Gastrocnemius medialis (tissue), 4 donors: Measurements from ENCODE around the gene ESR1. TPM values are rescaled to one million over a fixed set of nuclear protein-coding genes. Genes with fewer than 3 reads are reported as not detected.
"Not testable (repeated sequence)": the region's sequence is repeated elsewhere in the genome, so short reads cannot be mapped to it uniquely, and the experiment has no call there.

ENCODE experiments used
- ATAC-seq, 2 donors: fragments of 150-250 bp; one replicate each; pipeline ENCODE4 v1.9.1; 2016
- DNase-seq, 2 donors: peaks; one replicate each; pipeline ENCODE4 v3.0.0-alpha.2; 2019
- H3K27ac ChIP-seq, 4 donors: fragments of 200-600 bp; sonication (generic); 1 replicate in 1 of 4; 2 replicates in 3 of 4; pipeline ENCODE4 v1.5.1; 2016 to 2018; ENCODE audit warnings: mild to moderate bottlenecking in 2 of 4, moderate library complexity in 1 of 4
- H3K27me3 ChIP-seq, 3 donors: fragments of 200-600 bp; sonication (generic) in 2 of 3; 1 replicate in 1 of 3; 2 replicates in 2 of 3; pipeline versions ENCODE4 v1.5.1 to v1.6.0; 2016 to 2019; ENCODE audit warnings: mild to moderate bottlenecking in 1 of 3, moderate library complexity in 1 of 3
- H3K36me3 ChIP-seq, 2 donors: fragments of 200-600 bp; sonication (generic) in 1 of 2; one replicate each; pipeline ENCODE4 v1.5.1; 2017 to 2018
- H3K4me1 ChIP-seq, 2 donors: fragments of 200-600 bp; sonication (generic) in 1 of 2; one replicate each; pipeline ENCODE4 v1.5.1; 2016 to 2017; ENCODE audit warnings: mild to moderate bottlenecking in 2 of 2
- H3K4me3 ChIP-seq, 4 donors: fragments of 200-600 bp; sonication (generic) in 3 of 4; 1 replicate in 1 of 4; 2 replicates in 3 of 4; pipeline ENCODE4 v1.5.1; 2016 to 2019; ENCODE audit warnings: mild to moderate bottlenecking in 2 of 4
- H3K9me3 ChIP-seq, 3 donors: fragments of 200-600 bp; sonication (generic) in 2 of 3; 1 replicate in 1 of 3; 2 replicates in 2 of 3; pipeline ENCODE4 v1.5.1; 2016 to 2019
- POLR2A ChIP-seq, 2 donors: fragments of 450-650 bp; IDR thresholded peaks; one replicate each; pipeline ENCODE4 v1.6.1; 2017; ENCODE audit warnings: antibody characterized with exemption in 2 of 2, mild to moderate bottlenecking in 2 of 2, moderate library complexity in 2 of 2
- in situ Hi-C, 4 donors: fragments of 200-750 bp; cut with MboI; loops; one replicate each; pipeline versions ENCODE4 v1.15.0 to v1.8.0; 2017; ENCODE audit warnings: low sequenced_read_pairs in 4 of 4
- intact Hi-C: fragments of 100-400 bp; cut with DNase I; formaldehyde crosslinking; loops from one replicate; pipeline ENCODE4 v1.15.1; 2023; ENCODE audit warnings: low total_unique reads
- total RNA-seq, 4 donors: library from RNA; depleted of rRNA; stranded (reverse); fragments of >200 nt; gene quantifications; one replicate each; pipeline versions ENCODE4 v1.1.0 to v1.2.3, GENCODE V29; 2016
- TF ChIP-seq, protein P1 (sequence below), 5 experiments: fragments of 450-650 bp in 3 of 5; fragments of 200-600 bp in 2 of 5; sonication (generic) in 2 of 5; IDR thresholded peaks in 4 of 5; conservative IDR thresholded peaks in 1 of 5; 1 replicate in 4 of 5; 2 replicates in 1 of 5; pipeline ENCODE4 v1.5.1; 2016 to 2019; ENCODE audit warnings: antibody characterized with exemption in 5 of 5, mild to moderate bottlenecking in 3 of 5, moderate library complexity in 3 of 5

Gene ESR1
- total RNA-seq, 4 donors from 2014 or later, result 0.61 to 1.1 (median 1.1) TPM

DNA sequence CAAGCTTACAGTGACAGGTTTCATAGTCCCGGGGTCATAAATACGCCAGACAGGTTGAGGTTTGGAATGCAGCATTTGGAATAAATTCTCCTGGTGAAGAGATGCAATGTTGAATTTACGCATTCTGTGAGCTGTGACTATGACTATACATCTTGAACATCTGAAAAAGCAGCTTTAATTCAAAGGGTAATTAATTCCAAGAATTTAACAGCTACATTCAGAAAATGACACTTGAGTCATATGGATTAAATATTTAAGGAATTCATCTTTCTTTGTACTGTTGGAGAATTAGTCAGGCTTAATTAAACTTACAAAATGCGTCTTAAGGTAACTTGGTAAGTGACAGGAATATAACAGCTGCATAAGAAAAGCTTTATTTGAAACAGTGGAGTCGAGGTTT, 74.7 kb downstream of the ESR1 start:
- no peaks in the 10 kb centered on the region for H3K9me3 ChIP-seq
- H3K4me3 ChIP-seq, result no peak overlapping the region
- in situ Hi-C loops, result no loop called here
- intact Hi-C loops, result no loop called here
- H3K4me1 ChIP-seq, result peaks cover 0 to 12% of the 10 kb centered on the region in 2 donors
- no peak for TF ChIP-seq POLR2A (IDR thresholded peaks at IDR 0.05)
- DNase-seq (no peak), ATAC-seq (no peak)
- no peak overlapping the region for H3K27ac ChIP-seq
- no peaks in the 10 kb centered on the region for H3K27me3 ChIP-seq
- no peaks in the 10 kb centered on the region for H3K36me3 ChIP-seq

DNA sequence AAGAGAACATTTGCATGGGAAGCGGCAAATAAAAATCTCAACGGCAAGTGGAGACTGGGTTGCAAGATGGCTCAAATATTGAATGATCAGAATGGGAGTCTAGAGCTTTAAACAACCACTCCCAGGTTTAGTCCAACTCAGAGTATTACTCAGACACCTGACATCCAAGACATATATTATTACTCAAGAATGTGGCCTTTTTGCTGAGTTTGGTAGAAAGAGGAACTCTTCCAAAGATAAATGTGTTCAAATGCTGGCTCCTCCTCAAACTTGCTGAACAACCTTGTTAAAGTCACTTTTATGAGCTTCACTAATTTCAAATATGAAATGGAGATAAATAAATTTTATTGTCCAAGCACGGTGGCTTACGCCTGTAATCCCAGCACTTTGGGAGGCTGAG, 77.8 kb downstream of the ESR1 start:
- H3K27ac ChIP-seq, result no peak overlapping the region
- H3K4me3 ChIP-seq, result no peak overlapping the region
- H3K9me3 ChIP-seq, result no peaks in the 10 kb centered on the region
- in situ Hi-C loops (no loop called here), intact Hi-C loops (no loop called here)
- no peaks in the 10 kb centered on the region for H3K36me3 ChIP-seq
- no peaks in the 10 kb centered on the region for H3K4me1 ChIP-seq
- ATAC-seq (no peak), DNase-seq (no peak)
- TF ChIP-seq POLR2A (IDR thresholded peaks at IDR 0.05), result no peak
- TF ChIP-seq, protein P1, sequence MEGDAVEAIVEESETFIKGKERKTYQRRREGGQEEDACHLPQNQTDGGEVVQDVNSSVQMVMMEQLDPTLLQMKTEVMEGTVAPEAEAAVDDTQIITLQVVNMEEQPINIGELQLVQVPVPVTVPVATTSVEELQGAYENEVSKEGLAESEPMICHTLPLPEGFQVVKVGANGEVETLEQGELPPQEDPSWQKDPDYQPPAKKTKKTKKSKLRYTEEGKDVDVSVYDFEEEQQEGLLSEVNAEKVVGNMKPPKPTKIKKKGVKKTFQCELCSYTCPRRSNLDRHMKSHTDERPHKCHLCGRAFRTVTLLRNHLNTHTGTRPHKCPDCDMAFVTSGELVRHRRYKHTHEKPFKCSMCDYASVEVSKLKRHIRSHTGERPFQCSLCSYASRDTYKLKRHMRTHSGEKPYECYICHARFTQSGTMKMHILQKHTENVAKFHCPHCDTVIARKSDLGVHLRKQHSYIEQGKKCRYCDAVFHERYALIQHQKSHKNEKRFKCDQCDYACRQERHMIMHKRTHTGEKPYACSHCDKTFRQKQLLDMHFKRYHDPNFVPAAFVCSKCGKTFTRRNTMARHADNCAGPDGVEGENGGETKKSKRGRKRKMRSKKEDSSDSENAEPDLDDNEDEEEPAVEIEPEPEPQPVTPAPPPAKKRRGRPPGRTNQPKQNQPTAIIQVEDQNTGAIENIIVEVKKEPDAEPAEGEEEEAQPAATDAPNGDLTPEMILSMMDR (IDR thresholded peaks at IDR 0.05 in 4 of 5, conservative IDR thresholded peaks at IDR 0.05 in 1 of 5), result no peak
- H3K27me3 ChIP-seq, result no peaks in the 10 kb centered on the region

DNA sequence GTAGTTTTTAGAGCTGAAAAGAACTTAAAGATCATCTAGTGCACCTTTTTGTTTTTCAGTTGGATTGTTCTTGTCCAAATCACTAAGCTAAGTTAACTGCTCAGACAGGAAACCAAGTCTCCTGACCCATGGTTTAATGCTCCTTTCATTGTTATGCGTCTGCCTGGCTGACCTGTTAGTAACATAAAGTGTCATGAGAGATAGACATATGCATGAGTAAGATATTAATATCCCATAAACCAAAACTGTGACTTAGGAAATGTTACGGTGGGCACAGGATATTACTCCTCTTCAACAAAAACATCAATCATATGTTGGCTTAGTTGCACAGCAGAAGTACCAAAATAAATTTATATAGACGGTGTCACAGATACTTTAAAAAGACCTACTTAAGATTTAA, 84.0 kb downstream of the ESR1 start:
- ATAC-seq (no peak), DNase-seq (no peak)
- no peaks in the 10 kb centered on the region for H3K36me3 ChIP-seq
- in situ Hi-C loops (no loop called here), intact Hi-C loops (no loop called here)
- H3K27ac ChIP-seq, result no peak overlapping the region
- H3K4me1 ChIP-seq, result no peaks in the 10 kb centered on the region
- no peaks in the 10 kb centered on the region for H3K27me3 ChIP-seq
- H3K9me3 ChIP-seq, result no peaks in the 10 kb centered on the region
- H3K4me3 ChIP-seq, result no peak overlapping the region
- no peak for TF ChIP-seq POLR2A (IDR thresholded peaks at IDR 0.05)

DNA sequence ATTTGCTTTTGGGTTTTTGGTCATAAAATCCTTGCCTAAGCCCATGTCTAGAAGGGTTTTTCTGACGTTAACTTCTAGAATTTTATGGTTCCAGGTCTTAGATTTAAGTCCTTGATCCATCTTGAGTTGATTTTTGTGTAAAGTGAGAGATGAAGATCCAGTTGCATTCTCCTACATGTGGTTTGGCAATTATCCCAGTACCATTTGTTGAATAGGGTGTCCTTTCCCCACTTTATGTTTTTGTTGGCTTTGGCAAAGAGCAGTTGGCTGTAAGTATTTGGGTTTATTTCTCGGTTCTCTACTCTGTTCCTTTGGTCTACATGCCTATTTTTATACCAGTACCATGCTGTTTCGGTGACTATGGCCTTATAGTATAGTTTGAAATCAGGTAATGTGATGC, 86.9 kb downstream of the ESR1 start:
- in situ Hi-C loops, H3K36me3 ChIP-seq, H3K27ac ChIP-seq, H3K4me3 ChIP-seq, intact Hi-C loops, H3K27me3 ChIP-seq, H3K4me1 ChIP-seq, DNase-seq, ATAC-seq, H3K9me3 ChIP-seq: not testable (repeated sequence)

DNA sequence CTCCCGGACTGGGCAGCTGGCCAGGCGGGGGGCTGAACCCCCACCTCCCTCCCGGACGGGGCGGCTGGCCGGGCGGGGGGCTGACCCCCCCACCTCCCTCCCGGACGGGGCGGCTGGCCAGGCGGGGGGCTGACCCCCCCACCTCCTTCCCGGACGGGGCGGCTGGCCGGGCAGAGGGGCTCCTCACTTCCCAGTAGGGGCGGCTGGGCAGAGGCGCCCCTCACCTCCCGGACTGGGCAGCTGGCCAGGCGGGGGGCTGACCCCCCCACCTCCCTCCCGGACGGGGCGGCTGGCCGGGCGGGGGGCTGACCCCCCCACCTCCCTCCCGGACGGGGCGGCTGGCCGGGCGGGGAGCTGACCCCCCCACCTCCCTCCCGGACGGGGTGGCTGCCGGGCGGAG, 91.7 kb downstream of the ESR1 start:
- H3K27ac ChIP-seq, H3K4me1 ChIP-seq, DNase-seq, intact Hi-C loops, ATAC-seq, H3K27me3 ChIP-seq, H3K4me3 ChIP-seq, H3K9me3 ChIP-seq, in situ Hi-C loops, H3K36me3 ChIP-seq: not testable (repeated sequence)

DNA sequence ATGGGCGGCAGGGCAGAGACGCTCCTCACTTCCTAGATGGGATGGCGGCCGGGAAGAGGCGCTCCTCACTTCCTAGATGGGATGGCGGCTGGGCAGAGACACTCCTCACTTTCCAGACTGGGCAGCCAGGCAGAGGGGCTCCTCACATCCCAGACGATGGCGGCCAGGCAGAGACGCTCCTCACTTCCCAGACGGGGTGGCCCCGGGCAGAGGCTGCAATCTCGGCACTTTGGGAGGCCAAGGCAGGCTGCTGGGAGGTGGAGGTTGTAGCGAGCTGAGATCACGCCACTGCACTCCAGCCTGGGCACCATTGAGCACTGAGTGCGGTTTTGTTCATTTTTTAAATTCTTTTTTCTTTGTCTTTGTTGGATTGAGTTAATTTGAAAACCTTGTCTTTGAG, 92.3 kb downstream of the ESR1 start:
- H3K4me1 ChIP-seq, DNase-seq, H3K36me3 ChIP-seq, H3K9me3 ChIP-seq, intact Hi-C loops, H3K27me3 ChIP-seq, H3K27ac ChIP-seq, in situ Hi-C loops, ATAC-seq, H3K4me3 ChIP-seq: not testable (repeated sequence)

DNA sequence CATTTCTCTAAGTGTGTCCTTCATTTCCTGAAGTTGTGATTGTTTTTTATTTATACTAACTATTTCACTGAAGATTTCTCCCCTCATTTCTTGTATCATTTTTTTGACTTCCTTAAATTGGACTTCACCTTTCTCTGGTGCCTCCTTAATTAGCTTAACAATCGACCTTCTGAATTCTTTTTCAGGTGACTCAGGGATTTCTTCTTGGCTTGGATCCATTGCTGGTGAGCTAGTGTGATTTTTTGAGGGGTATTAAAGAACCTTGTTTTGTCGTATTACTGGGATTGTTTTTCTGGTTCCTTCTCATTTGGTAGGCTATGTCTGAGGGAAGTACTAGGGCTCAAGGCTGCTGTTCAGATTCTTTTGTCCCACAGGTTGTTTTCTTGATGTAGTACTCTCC, 92.8 kb downstream of the ESR1 start:
- in situ Hi-C loops (no loop called here), intact Hi-C loops (no loop called here)
- no peak for ATAC-seq
- no peak overlapping the region for H3K4me3 ChIP-seq
- H3K4me1 ChIP-seq, result no peaks in the 10 kb centered on the region
- DNase-seq, result no peak
- no peaks in the 10 kb centered on the region for H3K9me3 ChIP-seq
- TF ChIP-seq, protein P1 (IDR thresholded peaks at IDR 0.05 in 4 of 5, conservative IDR thresholded peaks at IDR 0.05 in 1 of 5), result no peak
- no peak for TF ChIP-seq POLR2A (IDR thresholded peaks at IDR 0.05)
- no peaks in the 10 kb centered on the region for H3K27me3 ChIP-seq
- no peak overlapping the region for H3K27ac ChIP-seq
- no peaks in the 10 kb centered on the region for H3K36me3 ChIP-seq
